Neural cell (in vitro differentiated cells): ENCODE results near the gene ATP8B1. TPM values are rescaled to one million over a fixed set of nuclear protein-coding genes. Genes with fewer than 3 reads are reported as not detected.
A peak's percentile ranks its signal among the peaks of the same experiment; 100 is the strongest.

Experiments
- H2AFZ ChIP-seq: fragments of 200-600, 300-800 bp; sonication (generic), shearing (Covaris generic); 2 replicates; pipeline ENCODE4 v1.6.0; 2014; ENCODE audit warnings: low read depth, mild to moderate bottlenecking, antibody characterized with exemption, low read length, moderate library complexity
- H3F3A ChIP-seq: fragments of 200-600 bp; shearing (Covaris generic); 2 replicates; pipeline ENCODE4 v1.6.1; 2016; ENCODE audit warnings: mild to moderate bottlenecking, moderate library complexity, mixed read lengths, antibody characterized with exemption, low read length; ENCODE audit not compliant: insufficient read depth, poor library complexity, severe bottlenecking
- H3K27ac ChIP-seq: fragments of 200-600, 300-800 bp; sonication (generic), shearing (Covaris generic); 2 replicates; pipeline ENCODE4 v1.5.1; 2014; ENCODE audit warnings: mild to moderate bottlenecking, low read length, moderate library complexity
- H3K27me3 ChIP-seq: fragments of 300-800, 200-600 bp; sonication (generic), shearing (Covaris generic); 2 replicates; pipeline ENCODE4 v1.6.0; 2014; ENCODE audit warnings: mild to moderate bottlenecking, low read depth, low read length, moderate library complexity; ENCODE audit not compliant: insufficient read depth
- H3K36me3 ChIP-seq: fragments of 300-800, 200-600 bp; sonication (generic), shearing (Covaris generic); 2 replicates; pipeline ENCODE4 v1.5.1; 2014; ENCODE audit warnings: mild to moderate bottlenecking, antibody characterized with exemption, low read length, moderate library complexity; ENCODE audit not compliant: insufficient read depth
- H3K4me2 ChIP-seq: fragments of 300-800, 200-600 bp; sonication (generic), shearing (Covaris generic); 2 replicates; pipeline ENCODE4 v1.6.0; 2014; ENCODE audit warnings: mild to moderate bottlenecking, low read length
- H3K4me3 ChIP-seq: fragments of 300-800, 200-600 bp; sonication (generic), shearing (Covaris generic); 2 replicates; pipeline ENCODE4 v1.5.1; 2014; ENCODE audit warnings: mild to moderate bottlenecking, low read length, moderate library complexity
- H3K79me2 ChIP-seq: fragments of 200-600 bp; shearing (Covaris generic); replicated peaks from 2 replicates; pipeline ENCODE4 v1.6.0; 2014; ENCODE audit warnings: mild to moderate bottlenecking, low read length, moderate library complexity; ENCODE audit not compliant: insufficient read depth
- H3K9ac ChIP-seq: fragments of 300-800, 200-600 bp; sonication (generic), shearing (Covaris generic); 2 replicates; pipeline ENCODE4 v1.6.1; 2016; ENCODE audit warnings: mild to moderate bottlenecking, low read length, mixed read lengths
- H3K9me2 ChIP-seq: fragments of 200-600 bp; shearing (Covaris generic); 2 replicates; pipeline ENCODE4 v1.6.1; 2016; ENCODE audit warnings: mild to moderate bottlenecking, low read length, mixed read lengths; ENCODE audit not compliant: insufficient read depth
- H3K9me3 ChIP-seq: fragments of 200-600, 300-800 bp; sonication (generic), shearing (Covaris generic); 2 replicates; pipeline ENCODE4 v1.6.1; 2016; ENCODE audit warnings: mild to moderate bottlenecking, mixed run types, low read length, moderate library complexity, mixed read lengths
- H4K20me1 ChIP-seq: fragments of 200-600 bp; shearing (Covaris generic); 2 replicates; pipeline ENCODE4 v1.6.1; 2016; ENCODE audit warnings: mild to moderate bottlenecking, mixed run types; ENCODE audit not compliant: insufficient read depth
- EP300 ChIP-seq: fragments of 450-650 bp; conservative IDR thresholded peaks from 2 replicates; pipeline ENCODE4 v1.6.1; 2014; ENCODE audit warnings: antibody characterized with exemption, mild to moderate bottlenecking, moderate library complexity; ENCODE audit not compliant: poor library complexity, severe bottlenecking
- MXI1 ChIP-seq: fragments of 450-650 bp; conservative IDR thresholded peaks from 2 replicates; pipeline ENCODE4 v1.6.1; 2014; ENCODE audit warnings: antibody characterized with exemption, mild to moderate bottlenecking; ENCODE audit not compliant: poor library complexity, severe bottlenecking
- POLR2AphosphoS5 ChIP-seq: IDR thresholded peaks from 2 replicates; pipeline ENCODE4 v1.6.1; 2012
- RAD21 ChIP-seq: fragments of 450-650 bp; conservative IDR thresholded peaks from 2 replicates; pipeline ENCODE4 v1.6.1; 2014; ENCODE audit warnings: antibody characterized with exemption, mild to moderate bottlenecking, moderate library complexity
- REST ChIP-seq: IDR thresholded peaks from 2 replicates; pipeline ENCODE4 v1.6.1; 2012; ENCODE audit warnings: borderline replicate concordance
- SMC3 ChIP-seq: fragments of 450-650 bp; conservative IDR thresholded peaks from 2 replicates; pipeline ENCODE4 v1.6.1; 2014; ENCODE audit warnings: antibody characterized with exemption, mild to moderate bottlenecking, moderate library complexity; ENCODE audit not compliant: poor library complexity
- polyA plus RNA-seq: library from polyadenylated mRNA; depleted of rRNA; stranded (reverse); fragments of >200 nt; gene quantifications from 2 replicates; pipeline ENCODE4 v1.2.3, GENCODE V29; 2014

Gene ATP8B1
- polyA plus RNA-seq, 1 donor from 2014 or later = not detected

- no peaks in the 10 kb centered on the region for H4K20me1 ChIP-seq
- no peaks in the 10 kb centered on the region for H3K9me3 ChIP-seq
- H3K4me3 ChIP-seq = peak overlapping the region; percentile 75
- H3K9ac ChIP-seq = no peak overlapping the region
- no peaks in the 10 kb centered on the region for H3K36me3 ChIP-seq
- H3K4me2 ChIP-seq = peak overlapping the region; percentile 82
- no peaks in the 10 kb centered on the region for H3K9me2 ChIP-seq
- no peak overlapping the region for H2AFZ ChIP-seq
- H3K79me2 ChIP-seq = no peaks in the 10 kb centered on the region
- H3K27me3 ChIP-seq = peaks cover 63% of the 10 kb centered on the region
- no peaks in the 10 kb centered on the region for H3F3A ChIP-seq
- no peak overlapping the region for H3K27ac ChIP-seq
- TF ChIP-seq REST = no peak
- no peak for TF ChIP-seq MXI1
Measured at GRCh38 chr18:57801761-57802212, 1.3 kb downstream of the ATP8B1 start.

- Histone ChIP-seq H3K36me3 (no peaks in the 10 kb centered on the region), H2AFZ (no peak overlapping the region), H3F3A (no peaks in the 10 kb centered on the region), H3K27ac (no peak overlapping the region), H4K20me1 (no peaks in the 10 kb centered on the region), H3K9me3 (no peaks in the 10 kb centered on the region), H3K79me2 (no peaks in the 10 kb centered on the region), H3K4me3 (peak overlapping the region; percentile 75), H3K4me2 (no peak overlapping the region), H3K9ac (no peak overlapping the region), H3K27me3 (peaks cover 63% of the 10 kb centered on the region), H3K9me2 (no peaks in the 10 kb centered on the region)
- TF ChIP-seq RAD21 = no peak
Measured at GRCh38 chr18:57801325-57801724, 1.8 kb downstream of the ATP8B1 start.

- Histone ChIP-seq H3K9ac (no peak overlapping the region), H3F3A (no peaks in the 10 kb centered on the region), H3K27me3 (peaks cover 49% of the 10 kb centered on the region), H3K36me3 (no peaks in the 10 kb centered on the region), H3K79me2 (no peaks in the 10 kb centered on the region), H3K4me2 (no peak overlapping the region), H3K9me2 (no peaks in the 10 kb centered on the region), H3K4me3 (no peak overlapping the region), H3K27ac (no peak overlapping the region), H2AFZ (no peak overlapping the region), H4K20me1 (no peaks in the 10 kb centered on the region), H3K9me3 (no peaks in the 10 kb centered on the region)
- TF ChIP-seq SMC3 (no peak), POLR2AphosphoS5 (no peak), EP300 (no peak), MXI1 (no peak)
Measured at GRCh38 chr18:57798713-57799373, 4.3 kb downstream of the ATP8B1 start.
